GM19023 (cell line): Measurements from ENCODE around the gene RRN3.
A peak's percentile ranks its signal among the peaks of the same experiment; 100 is the strongest.
"Not testable (repeated sequence)": the region's sequence is repeated elsewhere in the genome, so short reads cannot be mapped to it uniquely, and the experiment has no call there.

Experiments
- ATAC-seq: cut with Tn5 transposase; IDR thresholded peaks from one replicate; pipeline ENCODE4 v1.9.1; 2021; ENCODE audit warnings: mild to moderate bottlenecking, moderate library complexity; ENCODE audit not compliant: unreplicated experiment

Gene RRN3, protein sequence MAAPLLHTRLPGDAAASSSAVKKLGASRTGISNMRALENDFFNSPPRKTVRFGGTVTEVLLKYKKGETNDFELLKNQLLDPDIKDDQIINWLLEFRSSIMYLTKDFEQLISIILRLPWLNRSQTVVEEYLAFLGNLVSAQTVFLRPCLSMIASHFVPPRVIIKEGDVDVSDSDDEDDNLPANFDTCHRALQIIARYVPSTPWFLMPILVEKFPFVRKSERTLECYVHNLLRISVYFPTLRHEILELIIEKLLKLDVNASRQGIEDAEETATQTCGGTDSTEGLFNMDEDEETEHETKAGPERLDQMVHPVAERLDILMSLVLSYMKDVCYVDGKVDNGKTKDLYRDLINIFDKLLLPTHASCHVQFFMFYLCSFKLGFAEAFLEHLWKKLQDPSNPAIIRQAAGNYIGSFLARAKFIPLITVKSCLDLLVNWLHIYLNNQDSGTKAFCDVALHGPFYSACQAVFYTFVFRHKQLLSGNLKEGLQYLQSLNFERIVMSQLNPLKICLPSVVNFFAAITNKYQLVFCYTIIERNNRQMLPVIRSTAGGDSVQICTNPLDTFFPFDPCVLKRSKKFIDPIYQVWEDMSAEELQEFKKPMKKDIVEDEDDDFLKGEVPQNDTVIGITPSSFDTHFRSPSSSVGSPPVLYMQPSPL

DNA sequence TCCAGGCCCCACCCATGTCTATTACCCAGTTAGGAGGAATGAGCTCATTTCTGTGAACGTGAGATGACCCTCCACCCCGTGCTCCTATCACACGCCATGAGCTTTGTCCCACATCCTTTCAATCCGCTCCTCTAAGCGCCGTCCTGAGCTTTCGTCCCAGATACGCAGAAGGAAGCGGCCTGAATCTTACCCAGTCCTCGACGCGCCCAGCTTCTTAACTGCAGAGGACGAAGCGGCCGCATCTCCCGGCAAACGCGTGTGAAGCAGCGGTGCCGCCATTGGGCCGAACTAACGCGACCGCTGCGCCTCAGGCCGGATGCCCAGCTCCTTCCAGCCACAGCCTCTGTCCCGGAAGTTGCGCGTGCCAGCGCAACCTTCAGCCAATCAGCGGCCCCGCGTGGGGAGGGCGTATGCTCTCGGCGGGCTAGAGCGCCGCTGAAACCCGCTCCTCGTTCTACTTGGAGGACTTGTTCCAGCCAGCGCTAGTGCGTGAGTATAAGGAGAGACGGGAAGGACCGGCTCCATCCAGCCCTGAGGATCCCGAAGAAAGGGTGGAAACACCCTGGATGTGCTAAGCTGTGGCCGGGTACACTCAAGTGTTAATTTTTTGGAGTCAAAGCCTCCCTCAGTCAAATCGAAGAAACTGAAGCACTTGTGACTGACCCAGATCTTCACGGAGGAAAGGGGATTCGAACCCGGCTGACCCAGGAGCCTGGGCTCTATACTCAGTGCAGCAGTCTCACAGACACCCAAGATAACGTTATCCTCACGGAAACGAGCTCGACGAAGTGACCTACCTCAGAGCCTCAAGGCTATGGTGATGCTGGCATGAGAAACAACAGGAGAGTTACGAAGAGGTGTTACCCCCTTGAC, at the start of gene RRN3:
RRN3 (minus strand) TSS at position 318 of the 873 bp plus-strand sequence; CDS start at position 279, 39 bp downstream.
- peak; percentile 99 for ATAC-seq

DNA sequence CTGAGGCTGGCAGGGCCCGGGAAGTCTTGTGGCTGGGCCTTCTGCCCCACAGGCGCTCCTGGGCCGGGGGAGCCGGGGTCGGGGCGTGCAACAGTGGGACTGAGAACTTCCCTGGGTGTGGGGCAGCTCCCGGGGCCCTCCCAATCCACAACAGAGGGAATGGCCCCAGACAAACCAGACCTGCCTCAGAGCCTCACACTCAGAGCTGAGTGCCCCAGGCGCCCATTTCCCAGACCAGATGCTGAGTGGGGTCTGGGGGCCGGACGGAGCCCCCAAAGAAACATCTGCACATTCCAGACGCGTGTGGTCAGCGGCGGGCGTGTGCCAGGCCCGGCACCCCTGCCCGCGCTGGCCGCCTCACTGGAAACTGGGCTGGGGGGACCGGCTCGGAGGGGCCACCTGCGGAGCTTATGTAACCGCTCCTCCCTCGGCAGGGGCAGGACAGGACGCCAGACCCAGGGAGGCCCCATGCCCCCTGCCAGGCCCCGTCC, 49.6 kb upstream of the RRN3 start:
- ATAC-seq = not testable (repeated sequence)

DNA sequence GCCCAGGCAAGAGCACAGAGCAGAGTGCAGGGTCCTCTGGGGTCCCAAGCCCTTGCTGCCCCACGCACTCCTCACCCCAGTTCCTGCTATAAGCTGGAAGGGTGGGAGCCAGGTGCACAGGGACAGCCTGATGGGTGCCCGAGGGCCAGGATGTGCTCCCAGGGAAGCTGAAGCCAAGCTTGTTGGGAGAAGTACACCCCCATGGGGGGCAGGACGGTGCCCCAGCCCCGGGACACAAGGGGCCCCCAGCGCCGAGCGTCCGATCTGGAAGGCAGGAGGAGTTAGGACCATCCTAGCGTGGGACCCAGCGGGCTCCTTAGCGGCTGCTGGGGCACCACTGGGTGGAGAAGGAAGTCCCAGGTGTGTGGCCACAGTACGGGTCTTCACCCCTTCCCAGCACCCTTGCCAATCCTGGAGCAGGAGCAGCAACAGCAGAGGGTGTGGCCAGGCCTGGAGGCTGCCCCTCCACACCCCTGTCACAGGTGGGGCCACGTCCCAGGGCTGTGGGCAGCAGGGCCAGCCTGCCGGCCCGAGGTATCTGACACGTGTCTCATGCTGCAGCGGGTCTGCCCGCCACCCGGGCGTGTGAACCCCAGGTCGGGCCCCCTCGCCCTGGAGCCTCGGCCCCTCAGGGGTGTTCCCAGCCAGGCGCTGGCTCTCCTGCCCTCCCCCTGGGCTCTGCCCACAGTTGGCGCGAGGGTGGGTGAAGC, 49.0 kb upstream of the RRN3 start:
- ATAC-seq = not testable (repeated sequence)

DNA sequence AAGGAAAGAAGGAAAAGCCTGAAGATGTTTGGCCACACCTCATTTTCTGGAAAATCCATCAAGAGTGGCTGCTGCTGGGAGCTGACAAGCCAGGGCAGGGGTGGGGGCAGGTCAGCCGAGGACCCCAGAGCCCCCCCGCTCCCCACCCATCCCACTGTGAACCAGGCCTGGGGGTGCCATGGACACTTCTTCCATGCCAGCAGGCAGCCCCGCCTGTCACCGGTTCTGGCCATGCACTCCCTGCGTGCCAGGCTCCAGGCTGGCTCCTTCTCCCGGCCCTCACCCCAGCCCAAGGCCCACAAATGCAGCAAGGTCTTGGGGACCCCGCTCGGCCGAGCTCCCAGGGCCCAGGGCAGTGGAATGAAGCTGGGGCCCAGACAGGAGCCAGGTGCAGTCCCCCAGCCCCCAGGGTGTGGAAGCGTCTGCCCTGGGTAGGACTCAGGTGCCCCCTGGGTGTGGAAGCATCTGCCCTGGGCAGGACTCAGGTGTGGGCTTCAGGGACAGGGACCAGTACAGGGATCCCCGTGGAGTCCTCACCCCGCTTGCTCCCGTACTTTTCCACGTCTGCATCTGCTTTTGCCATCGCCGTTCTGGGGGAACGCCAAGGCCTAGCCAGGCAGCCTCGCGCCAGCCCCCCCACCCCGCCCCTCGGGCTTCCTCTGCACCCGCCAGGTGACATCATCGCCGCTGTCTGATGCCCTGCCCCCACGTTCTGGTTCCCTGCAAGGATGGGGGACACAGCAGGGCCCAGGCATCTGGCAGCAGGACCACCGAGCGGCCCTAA, 48.2 kb upstream of the RRN3 start:
- not testable (repeated sequence) for ATAC-seq

DNA sequence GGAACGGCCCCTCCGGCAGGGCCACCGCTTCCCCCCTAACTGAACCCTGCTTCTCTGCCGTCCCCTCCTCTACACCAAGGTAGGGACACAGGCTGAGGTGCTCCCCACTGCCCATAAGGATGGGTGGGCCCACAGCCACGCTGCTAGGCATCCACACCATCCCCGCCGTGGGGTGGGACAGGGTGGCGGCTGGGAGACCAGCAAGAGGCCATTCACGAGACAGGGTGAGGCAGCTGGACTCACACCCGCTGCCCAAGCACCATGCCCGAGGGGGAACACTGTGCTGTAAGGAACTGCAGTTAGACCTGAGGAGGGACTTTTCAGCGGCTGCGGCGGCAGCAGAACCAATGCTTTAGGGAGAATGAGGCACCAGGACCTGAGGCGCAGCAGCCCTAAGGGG, 47.5 kb upstream of the RRN3 start:
- no peak for ATAC-seq

DNA sequence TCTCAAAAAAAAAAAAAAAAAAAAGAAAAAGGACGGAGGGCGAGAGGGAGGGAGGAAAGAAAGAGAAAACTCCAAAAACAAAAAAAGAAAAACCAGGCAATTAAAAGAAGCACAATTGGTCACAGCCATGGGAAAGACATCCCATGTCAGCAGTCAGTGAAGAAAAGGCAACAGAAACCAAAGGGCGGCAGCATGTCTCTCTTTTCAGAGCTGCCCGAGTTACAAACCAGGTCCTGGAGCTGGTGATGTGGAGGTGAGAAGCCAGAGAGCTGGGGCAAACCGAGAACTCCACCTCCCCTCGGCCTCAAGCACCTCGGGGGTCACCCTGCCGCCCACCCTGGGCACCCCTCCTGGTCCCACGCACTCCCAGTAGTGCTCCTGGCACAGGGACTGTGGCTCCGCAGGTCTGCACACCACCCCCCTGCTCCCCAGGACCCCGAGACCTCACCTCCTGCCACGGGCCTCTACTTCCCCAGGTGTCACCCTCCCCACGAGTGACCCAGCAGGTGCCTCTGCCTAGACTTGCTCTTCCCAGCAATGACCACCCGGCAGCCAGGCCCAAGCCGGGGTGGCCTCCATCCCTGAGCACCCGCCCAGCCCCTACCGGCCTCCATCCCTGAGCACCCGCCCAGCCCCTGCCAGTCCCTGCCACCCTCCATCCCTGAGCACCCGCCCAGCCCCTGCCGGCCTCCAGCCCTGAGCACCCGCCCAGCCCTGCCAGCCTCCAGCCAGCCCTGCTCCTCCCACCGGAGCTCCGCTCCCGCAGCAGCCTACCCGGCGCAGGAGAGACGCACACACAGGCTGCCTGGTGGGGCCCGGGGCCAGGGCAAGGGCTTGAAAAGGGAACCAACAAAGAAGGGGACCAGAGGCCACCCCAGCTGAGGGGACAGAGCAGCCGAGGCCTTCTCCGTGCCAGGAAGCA, 46.6 kb upstream of the RRN3 start:
- ATAC-seq = not testable (repeated sequence)

DNA sequence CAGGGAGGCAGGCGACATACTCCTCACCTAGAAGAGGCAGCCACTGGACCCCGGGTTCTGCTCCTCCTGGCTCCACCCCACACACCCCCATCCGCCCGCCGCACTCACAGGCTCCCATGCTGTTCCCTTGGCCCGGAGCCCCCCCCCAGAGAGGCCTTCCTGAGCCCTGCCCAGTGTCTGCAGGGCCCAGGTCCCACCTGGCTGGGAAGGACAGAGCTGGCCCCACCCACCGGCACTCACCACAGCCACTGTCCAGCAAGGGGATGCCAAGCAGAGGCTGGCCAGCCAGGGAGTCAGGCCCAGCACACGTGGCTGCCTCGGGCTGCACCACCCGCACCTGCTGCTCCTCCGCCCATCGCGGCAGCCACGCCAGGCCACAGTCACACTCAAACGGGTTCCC, 43.4 kb upstream of the RRN3 start:
- not testable (repeated sequence) for ATAC-seq

DNA sequence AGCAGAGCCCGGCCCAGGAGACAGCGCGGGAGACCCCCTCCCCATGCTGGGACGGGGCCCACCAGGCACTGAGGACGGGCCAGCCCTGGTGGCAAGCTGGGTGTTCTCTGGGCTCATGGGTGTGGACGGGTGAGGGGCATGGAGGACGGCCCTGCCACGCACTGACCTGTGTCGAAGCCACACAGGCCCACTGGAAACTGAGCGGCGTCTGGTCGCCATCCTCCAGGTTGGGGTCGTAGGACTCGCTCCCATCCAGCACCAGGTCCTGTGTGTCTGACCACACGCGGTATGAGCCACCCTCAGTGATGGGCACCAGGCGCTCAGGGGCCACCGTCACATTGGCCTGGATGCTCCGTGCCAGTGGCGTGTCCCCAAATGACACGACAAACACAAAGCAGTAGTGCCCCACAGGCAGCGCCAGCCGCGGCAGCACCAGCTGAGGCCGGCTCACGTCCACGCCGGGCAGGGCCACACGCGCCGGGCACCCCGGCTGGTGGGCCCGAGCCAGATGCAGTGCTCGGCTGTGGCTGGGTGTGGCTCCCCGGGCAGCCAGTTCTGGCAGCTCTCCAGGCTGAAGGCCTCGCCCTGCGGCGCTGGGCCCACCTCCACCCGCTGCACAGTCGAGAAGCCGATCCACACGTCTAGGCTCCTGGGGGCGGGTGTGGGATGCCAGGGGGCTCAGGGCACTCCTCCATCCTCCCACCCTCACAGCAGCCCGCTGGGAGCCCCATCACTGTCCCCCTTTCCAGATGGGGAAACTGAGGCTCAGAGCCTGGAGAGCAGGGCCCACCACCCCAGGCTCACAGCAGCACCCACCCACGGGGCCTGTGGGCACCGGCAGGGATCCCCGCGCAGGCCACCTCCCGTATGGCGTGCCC, 41.6 kb upstream of the RRN3 start:
- ATAC-seq = not testable (repeated sequence)

DNA sequence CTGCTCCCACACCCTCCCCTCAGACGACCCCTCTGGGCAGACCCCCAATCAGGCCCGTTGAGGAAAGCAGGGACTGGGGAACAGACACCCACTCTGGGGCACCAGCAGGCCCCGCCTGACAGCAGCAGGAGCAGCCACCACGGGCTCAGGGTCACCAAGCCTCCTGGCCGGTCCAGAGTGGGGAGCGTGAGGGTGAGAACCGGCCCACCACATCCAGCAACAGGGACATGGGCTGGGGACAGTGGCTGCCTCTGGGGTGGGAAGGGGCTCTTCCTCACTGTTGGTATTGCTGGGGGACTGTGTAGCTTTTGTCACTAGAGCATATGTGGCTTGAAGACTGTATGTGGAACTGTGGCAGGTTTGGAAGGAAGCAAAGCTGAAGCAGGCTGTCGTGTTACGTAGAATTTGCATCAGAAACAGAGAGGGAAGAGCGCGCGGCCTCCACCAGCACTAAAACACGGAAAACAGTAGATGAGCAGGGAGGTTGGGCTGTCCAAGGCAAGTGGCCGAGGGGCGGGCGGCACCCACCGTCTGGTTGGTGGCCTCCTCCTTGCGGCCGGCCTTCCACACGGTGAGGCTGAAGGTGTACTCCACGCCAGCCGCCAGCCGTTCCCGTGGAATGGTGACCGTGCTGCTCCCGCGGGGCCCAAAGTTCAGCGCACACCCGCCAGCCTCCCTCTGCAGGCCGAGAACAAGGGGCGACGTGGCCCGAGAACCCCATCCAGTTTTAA, 40.8 kb upstream of the RRN3 start:
- not testable (repeated sequence) for ATAC-seq

DNA sequence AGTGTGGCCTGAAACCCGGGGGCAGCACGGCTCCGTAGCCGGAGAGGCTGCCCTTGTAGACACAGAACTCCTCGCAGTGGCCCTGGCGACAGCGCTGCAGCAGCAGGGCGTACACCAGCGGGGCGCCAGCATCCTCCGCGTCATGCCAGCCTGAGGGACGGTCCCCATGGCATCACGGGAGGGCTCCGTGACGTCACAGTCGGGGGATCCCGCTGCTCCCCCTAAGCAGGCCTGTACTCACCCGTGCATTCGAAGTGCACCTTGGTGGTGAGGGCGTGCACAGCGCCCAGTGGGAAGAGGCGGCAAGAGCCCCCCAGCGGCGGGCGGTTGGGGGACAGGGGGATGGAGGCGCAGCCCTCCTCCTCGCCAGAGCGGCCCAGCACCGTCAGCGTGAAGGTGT, 39.5 kb upstream of the RRN3 start:
- ATAC-seq = not testable (repeated sequence)

DNA sequence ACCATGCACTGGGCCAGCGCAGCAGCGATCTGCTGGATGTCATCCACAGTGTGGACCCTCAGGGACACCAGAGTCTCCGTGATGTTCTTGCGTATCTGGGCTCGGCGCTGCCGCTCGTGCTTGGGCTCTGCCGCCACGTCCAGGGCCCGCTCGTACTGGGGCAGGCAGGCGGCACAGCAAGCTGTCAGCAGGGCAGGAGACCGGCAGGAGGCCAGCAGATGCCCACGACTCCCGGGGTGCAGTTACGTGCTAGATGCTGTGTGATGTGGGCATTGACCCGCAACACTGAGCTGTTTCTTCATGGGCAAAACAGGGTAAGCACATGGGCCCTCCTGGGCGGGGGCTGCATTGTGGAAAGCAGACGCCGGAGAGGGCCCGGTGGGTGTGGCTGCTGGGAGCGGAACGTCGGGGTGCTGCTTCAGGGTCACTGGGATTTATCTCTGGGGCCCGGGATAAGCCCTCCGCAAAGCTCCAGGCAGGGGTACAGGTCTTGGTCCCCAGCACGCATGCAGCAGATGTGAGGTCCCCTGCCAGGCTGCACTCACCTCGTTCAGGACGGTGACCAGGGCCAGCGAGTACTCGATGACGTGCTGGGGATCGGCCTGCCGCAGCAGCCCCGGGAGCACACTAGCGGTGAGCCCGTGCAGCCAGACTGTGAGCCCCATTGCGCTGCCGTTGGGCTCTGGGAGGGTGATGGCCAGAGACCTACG, 38.8 kb upstream of the RRN3 start:
- not testable (repeated sequence) for ATAC-seq

DNA sequence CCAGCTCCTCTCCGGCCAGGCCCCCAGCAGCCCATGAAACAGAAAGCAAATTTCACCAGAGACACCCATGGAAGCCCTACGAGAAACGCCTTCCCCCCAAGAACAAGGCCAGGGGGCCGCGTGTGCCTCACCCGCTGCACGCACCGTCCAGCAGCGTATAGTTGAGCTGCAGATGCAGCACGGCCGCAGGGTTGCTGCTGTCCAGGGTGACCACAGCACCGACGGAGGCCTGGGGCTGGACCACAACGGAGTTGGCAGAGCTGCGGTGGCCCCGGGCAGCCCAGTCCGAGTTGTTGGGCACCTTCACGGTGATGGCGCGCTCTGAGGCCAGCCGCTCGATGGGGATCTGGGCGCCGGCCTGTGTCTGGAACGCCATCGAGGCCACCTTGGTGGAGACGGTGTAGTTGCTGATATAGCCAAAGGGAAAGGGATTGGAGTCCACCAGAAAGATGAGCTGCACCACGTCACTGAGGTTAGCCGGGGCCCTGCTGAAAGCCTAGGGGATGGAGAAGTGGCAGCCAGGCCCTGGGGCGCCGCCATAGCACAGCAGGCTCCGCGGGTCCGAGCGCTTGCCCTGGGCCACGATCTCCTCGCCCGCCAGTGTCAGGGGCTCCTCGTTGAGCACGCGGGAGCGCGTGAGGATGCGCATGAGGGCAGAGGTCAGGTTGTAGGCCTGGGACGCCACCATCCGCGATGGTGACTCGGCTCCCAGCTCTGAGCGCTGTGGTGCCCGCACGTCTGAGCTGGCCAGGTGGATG, 37.0 kb upstream of the RRN3 start:
- not testable (repeated sequence) for ATAC-seq

DNA sequence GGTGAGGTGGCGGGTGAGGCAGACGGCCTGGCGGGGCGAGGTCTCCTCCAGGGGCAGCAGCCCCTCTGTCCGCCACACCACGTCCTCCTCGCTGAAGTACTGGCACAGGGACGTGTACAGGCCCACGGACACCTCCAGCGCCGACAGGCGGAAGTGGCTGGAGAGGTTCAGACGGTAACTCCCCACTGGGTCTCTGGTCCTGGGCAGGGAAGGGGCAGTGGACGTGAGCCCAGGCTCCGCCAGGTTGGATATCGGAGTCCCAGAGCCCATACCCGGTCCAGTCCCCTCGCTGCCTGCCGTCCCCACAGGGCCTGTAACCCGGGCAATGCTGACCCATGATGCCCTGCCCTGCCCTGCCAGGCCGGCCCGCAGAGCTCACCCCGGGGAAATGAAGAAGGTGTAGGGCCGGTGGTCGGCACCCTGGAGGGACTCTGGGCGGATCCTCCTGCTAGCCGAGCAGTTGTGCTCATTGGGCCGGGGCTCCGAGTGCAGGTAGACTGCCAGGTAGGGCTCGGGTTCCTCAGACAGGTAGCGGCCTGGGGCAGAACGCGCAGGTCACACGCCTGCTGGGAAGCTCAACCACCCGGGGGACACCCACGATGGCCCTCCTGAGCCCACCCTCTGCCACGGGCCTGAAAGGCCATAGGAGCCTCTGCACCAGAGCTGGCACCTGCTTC, 36.3 kb upstream of the RRN3 start:
- ATAC-seq = not testable (repeated sequence)

DNA sequence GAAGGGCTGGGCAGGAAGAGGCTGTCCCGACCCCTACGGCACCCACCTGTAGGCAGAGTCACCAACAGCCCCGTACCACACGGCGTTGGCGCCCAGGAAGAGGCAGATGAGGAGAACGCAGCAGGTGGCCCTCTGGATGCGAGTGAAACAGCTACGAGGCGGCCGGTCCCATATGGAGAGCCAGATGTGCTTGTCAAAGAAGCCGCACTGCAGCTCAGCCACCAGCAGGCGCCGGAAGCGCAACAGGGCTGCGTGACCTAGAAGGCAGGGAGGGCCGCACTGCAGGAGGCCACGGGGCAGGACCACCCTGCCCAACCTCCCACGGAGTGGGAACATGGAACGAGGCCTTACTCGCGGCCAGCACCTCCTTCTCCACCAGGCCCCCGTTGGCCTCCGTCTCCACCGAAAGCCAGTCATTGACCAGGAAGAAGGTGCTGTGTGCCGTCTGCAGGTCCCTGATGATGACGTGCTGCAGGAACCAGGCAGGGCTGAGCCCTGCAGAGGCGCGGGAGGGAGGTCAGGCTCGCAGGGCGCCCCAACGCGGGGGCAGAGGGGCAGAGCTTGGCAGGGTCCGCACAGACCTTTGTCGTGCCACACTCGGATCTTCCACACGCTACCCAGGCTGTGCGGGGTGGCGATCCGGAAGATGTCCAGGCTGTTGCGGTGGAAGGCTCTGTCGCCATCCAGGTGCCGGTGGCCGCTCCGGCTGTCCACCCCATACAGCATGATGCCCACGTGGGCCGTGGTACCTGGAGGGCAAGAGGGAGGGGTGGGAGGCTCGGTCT, 33.8 kb upstream of the RRN3 start:
- not testable (repeated sequence) for ATAC-seq
